ENCODE results near the gene NKD2.

GRCh38 chr5:1029945-1030625, 21.5 kb downstream of the NKD2 start:
- TF ChIP-seq CTCF (conservative IDR thresholded peaks at IDR 0.05) = no peak
- no peak for TF ChIP-seq ZFX (IDR thresholded peaks at IDR 0.05)

Data from C4-2B (cell line).